ENCODE data around the gene PPEF2. TPM values are rescaled to one million over a fixed set of nuclear protein-coding genes. Genes with fewer than 3 reads are reported as not detected.
"Not testable (repeated sequence)": the region's sequence is repeated elsewhere in the genome, so short reads cannot be mapped to it uniquely, and the experiment has no call there.

The PPEF2 gene
- total RNA-seq, 3 donors from 2014 or later = 0.13 to 0.43 TPM; not detected in 1

DNA sequence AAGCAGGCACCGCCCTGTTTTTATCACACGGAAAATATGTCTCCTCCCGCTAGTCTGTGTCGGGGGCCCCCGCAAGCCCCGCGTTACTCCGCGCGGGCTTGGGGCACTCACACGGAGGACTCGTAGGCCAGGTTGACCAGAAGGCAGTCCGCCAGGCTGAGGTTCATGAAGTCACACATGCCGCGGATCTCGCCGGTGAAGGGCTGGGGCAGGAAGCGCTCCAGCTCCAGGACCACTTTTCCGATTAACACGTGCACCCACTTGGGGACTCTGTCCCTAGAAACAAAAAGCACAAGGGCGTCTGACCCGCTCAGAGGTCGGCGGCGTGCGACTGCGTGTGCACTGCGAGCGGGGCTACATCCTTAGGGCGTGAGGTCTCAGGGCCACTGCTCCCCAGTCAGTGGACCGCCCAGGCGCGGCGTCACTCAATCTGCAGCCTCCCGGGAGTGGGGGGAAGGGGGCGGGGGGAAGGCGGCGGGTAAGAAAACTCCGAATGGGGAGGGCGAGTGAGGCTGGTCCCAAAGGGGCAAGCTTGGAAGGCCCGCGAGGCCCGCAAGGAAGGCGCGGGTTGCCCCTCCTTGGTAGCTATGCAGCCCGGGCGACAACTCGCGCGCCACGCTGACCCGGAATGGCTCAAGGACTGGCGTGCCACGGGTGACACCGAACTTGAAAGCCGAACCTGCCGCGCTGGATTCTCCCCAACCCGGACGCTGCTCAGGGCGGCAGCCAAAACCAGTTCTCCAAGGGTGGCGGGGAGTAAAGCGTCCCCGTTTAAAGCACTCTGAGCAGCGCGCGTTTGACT lies 37.8 kb upstream of the PPEF2 start:
- peak; percentile 82 to 91 (median 88) for DNase-seq
- no peaks in the 10 kb centered on the region for H3K9me3 ChIP-seq
- ATAC-seq = peak; percentile 83

DNA sequence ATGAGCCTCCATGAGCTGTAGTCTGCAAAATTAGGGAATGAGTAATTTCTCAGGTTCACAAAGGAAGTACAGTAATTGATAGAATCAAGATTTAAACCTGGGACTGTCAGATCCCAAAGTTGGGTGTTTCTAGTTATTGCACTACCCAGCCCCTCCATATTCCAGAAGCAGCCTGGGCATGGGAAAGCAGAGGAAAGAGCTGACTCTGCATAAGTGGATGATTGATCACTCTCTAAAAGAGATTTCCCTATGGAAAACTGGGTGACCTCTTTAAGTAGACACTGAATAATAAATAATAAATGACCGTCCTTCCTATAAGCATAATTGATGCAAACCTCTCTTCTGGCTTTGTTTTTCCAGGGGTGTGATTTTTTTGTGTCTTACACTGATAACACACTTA lies 33.4 kb upstream of the PPEF2 start:
- no peak for DNase-seq
- TF ChIP-seq, protein P1, sequence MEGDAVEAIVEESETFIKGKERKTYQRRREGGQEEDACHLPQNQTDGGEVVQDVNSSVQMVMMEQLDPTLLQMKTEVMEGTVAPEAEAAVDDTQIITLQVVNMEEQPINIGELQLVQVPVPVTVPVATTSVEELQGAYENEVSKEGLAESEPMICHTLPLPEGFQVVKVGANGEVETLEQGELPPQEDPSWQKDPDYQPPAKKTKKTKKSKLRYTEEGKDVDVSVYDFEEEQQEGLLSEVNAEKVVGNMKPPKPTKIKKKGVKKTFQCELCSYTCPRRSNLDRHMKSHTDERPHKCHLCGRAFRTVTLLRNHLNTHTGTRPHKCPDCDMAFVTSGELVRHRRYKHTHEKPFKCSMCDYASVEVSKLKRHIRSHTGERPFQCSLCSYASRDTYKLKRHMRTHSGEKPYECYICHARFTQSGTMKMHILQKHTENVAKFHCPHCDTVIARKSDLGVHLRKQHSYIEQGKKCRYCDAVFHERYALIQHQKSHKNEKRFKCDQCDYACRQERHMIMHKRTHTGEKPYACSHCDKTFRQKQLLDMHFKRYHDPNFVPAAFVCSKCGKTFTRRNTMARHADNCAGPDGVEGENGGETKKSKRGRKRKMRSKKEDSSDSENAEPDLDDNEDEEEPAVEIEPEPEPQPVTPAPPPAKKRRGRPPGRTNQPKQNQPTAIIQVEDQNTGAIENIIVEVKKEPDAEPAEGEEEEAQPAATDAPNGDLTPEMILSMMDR (IDR thresholded peaks at IDR 0.05) = no peak
- Histone ChIP-seq H3K4me3 (no peak overlapping the region), H3K4me1 (ENCODE audit: low read depth) (peaks cover 4% of the 10 kb centered on the region), H3K36me3 (ENCODE audit: low read depth) (no peaks in the 10 kb centered on the region), H3K9me3 (no peaks in the 10 kb centered on the region)
- intact Hi-C loops (cut with DNase I, micrococcal nuclease) = no loop called here
- no peak for ATAC-seq

More for the DNA sequence above, 37.8 kb upstream of the PPEF2 start:
- intact Hi-C loops (cut with DNase I, micrococcal nuclease) = no loop called here
- TF ChIP-seq, protein P1 (IDR thresholded peaks at IDR 0.05) = no peak
- Histone ChIP-seq H3K4me1 (ENCODE audit: low read depth) (peaks cover 8% of the 10 kb centered on the region), H3K4me3 (peak overlapping the region; percentile 59), H3K36me3 (ENCODE audit: low read depth) (no peaks in the 10 kb centered on the region)

DNA sequence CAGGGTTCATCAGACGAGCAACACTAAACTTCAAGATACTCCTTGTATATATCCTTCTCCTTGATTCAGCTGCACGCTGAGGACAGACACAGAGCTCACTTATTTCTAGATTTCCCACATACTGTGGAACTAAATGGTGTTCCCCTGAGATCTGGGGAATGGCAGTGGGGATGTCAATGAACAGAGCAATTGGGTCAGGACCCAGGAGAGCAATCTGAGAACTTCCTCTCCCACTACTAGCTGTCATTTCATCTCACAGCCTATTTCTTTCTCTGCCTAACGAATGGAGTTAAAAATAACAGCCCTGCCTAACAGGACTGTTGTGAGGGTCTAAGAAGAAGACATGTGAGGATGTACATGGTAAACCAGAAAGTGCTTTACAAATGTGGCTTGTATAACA lies 27.9 kb upstream of the PPEF2 start:
- intact Hi-C loops (cut with DNase I, micrococcal nuclease) = no loop called here
- DNase-seq (no peak), ATAC-seq (no peak)
- H3K36me3 ChIP-seq (ENCODE audit: low read depth) = no peaks in the 10 kb centered on the region
- TF ChIP-seq, protein P1 (IDR thresholded peaks at IDR 0.05) = no peak
- no peak overlapping the region for H3K4me3 ChIP-seq
- H3K9me3 ChIP-seq = no peaks in the 10 kb centered on the region
- H3K4me1 ChIP-seq (ENCODE audit: low read depth) = no peaks in the 10 kb centered on the region

DNA sequence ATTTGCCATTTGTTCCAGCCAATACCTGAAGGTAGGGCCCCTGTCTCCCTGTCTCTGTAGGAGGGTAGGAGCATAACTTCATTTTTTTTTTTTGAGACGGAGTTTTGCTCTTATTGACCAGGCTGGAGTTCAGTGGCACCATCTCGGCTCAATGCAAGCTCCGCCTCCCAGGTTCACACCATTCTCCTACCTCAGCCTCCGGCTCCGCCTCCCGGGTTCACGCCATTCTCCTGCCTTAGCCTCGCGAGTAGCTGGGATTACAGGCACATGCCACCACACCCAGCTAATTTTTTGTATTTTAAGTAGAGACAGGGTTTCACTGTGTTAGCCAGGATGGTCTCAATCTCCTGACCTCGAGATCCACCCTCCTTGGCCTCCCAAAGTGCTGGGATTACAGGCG lies 22.7 kb upstream of the PPEF2 start:
- peaks cover 27% of the 10 kb centered on the region for H3K4me1 ChIP-seq (ENCODE audit: low read depth)
- DNase-seq; H3K4me3 ChIP-seq; H3K9me3 ChIP-seq; ATAC-seq; H3K36me3 ChIP-seq (ENCODE audit: low read depth); intact Hi-C loops (cut with DNase I, micrococcal nuclease): not testable (repeated sequence)

DNA sequence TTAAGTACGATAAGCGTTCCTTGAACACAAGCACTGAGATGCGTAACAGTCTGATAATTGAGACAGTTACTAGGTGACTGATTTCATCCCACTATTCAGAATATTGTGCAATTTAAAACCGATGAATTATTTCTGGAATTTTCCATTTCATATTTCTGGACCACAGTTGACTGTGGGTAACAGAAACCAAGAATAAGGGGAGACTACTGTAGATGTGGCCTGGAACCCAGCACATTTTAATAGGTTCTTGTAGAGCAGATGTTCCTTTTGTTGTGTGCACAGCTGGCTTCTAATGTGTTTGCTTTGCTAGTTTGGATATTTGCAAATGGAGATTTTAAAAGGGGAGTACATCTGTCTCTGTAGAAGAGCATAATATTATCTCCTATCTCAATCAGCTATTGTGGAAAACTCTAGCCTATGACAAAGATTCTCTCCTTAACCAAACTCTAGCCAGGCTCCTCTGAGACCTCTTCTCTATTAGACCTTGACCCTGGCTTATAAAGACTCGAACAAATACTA lies 22.1 kb upstream of the PPEF2 start:
- ATAC-seq (no peak), DNase-seq (no peak)
- H3K4me1 ChIP-seq (ENCODE audit: low read depth) = peaks cover 27% of the 10 kb centered on the region
- TF ChIP-seq, protein P1 (IDR thresholded peaks at IDR 0.05) = no peak
- no peaks in the 10 kb centered on the region for H3K36me3 ChIP-seq (ENCODE audit: low read depth)
- H3K9me3 ChIP-seq = no peaks in the 10 kb centered on the region
- H3K4me3 ChIP-seq = no peak overlapping the region
- intact Hi-C loops (cut with DNase I, micrococcal nuclease) = no loop called here

DNA sequence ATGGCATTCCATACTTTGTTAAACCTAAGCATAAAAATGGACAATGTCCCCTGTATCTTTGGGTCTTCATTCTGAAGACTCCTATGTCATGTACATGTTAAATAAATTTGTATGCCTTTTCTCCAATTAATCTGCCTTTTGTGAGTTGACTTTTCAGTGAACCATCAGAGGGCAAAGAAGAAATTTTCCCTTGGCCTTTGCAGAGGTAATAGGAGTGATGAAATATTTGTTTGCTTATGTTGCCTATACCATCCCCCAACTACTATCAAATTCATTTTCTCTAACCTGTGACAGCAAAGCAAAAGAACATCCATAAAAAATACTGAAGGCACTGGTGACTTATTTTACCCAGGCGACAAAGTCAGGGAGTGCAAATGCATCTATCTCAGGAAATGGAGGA lies 20.3 kb upstream of the PPEF2 start:
- DNase-seq (no peak), ATAC-seq (no peak)
- intact Hi-C loops (cut with DNase I, micrococcal nuclease) = no loop called here
- Histone ChIP-seq H3K36me3 (ENCODE audit: low read depth) (no peaks in the 10 kb centered on the region), H3K4me1 (ENCODE audit: low read depth) (peaks cover 27% of the 10 kb centered on the region), H3K4me3 (no peak overlapping the region), H3K9me3 (no peaks in the 10 kb centered on the region)
- TF ChIP-seq, protein P1 (IDR thresholded peaks at IDR 0.05) = no peak
